C4-2B (cell line): ENCODE data around the gene HES5.
"Not testable (repeated sequence)": the region's sequence is repeated elsewhere in the genome, so short reads cannot be mapped to it uniquely, and the experiment has no call there.

Experiments used
- H3K27ac ChIP-seq: fragments of 450-650 bp; 2 replicates; pipeline ENCODE4 v1.5.1; 2017
- CTCF ChIP-seq: fragments of 450-650 bp; conservative IDR thresholded peaks from 2 replicates; pipeline ENCODE4 v1.5.1; 2017; ENCODE audit warnings: mild to moderate bottlenecking
- ZFX ChIP-seq: fragments of 450-650 bp; IDR thresholded peaks from 2 replicates; pipeline ENCODE4 v1.6.1; 2017

HES5 gene

GRCh38 chr1:2570332-2570731, 40.3 kb upstream of the HES5 start:
- no peak for TF ChIP-seq ZFX
- no peak for TF ChIP-seq CTCF
- H3K27ac ChIP-seq = no peak overlapping the region

- not testable (repeated sequence) for H3K27ac ChIP-seq
These were observed 39.6 kb upstream of the HES5 start for GRCh38 chr1:2569703-2570102.

GRCh38 chr1:2569060-2569459, 39.0 kb upstream of the HES5 start:
- TF ChIP-seq CTCF = no peak
- TF ChIP-seq ZFX = no peak
- H3K27ac ChIP-seq = no peak overlapping the region

DNA sequence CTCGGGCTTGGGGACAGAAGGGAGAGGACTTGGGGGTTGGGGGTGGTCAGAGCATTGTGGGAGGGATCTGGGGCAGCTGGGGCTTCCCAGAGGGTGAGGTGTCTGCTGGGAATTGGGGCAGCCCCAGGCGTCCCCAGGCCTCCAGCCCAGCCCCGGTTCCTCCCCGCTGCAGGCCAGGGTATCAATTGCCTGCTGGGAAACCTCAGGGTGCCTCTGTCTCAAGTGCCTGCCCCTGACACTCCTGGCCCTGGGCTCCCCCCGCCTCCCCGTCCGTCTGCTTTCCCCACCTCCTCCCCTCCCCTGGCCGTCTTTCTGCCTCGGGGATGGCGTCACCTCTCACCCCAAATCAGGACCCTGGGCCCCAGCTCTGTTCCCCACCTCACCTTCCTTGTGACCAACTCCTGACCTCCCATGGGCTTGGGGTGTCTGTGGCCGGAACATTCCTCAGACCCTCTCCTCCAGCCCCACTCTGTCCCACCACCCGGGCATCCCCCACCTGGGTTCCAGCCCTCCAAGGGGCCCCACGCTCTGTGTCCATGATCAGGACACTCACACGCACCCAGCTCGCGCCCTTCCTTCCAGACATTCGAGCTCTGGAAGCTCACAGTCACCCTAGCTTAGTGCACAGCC, 38.2 kb upstream of the HES5 start:
- H3K27ac ChIP-seq = not testable (repeated sequence)

- H3K27ac ChIP-seq = no peak overlapping the region
- no peak for TF ChIP-seq CTCF
- no peak for TF ChIP-seq ZFX
These were observed 37.1 kb upstream of the HES5 start for GRCh38 chr1:2567083-2567679.

DNA sequence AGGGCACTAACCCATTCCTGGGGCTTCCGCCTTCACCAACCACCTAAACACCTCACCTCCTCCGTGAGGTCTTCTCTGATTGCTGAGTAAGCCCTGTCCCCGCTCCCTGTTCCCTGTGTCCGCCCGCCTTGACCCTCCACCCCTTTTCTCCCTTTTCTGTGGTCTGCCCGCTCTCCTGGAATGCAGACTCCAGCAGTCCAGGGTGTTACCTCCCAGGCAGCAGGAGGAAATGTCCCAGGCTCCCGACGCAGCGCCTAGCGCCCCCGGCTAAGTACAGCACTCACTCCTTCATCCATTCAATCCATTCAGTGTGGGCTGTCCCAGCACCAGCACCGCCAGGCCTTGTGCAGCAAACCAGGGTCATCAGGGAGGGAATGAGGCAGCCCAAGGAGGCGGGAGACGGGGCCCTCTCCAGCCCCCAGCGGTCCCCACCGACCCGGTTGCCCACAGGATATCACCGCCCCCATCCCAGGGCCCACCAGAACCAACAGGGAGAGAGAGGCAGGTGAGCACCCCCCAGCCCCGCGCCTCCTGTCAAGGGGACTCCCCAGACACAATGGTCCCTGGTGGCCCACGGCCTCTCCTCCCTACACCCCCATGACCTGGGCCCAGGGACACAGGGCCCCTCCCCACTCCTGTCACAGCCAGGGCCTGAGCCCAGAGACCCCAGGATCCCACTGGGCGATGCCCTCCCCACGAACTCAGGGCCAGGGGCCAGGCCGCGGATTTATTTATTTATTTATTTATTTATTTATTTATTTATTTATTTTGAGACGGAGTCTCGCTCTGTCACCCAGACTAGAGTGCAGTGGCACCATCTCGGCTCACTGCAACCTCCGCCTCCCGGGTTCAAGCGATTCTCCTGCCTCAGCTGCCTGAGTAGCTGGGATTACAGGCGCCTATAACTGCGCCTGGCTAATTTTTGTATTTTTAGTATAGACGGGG, 36.3 kb upstream of the HES5 start:
- H3K27ac ChIP-seq = no peak overlapping the region
- no peak for TF ChIP-seq CTCF
- no peak for TF ChIP-seq ZFX

DNA sequence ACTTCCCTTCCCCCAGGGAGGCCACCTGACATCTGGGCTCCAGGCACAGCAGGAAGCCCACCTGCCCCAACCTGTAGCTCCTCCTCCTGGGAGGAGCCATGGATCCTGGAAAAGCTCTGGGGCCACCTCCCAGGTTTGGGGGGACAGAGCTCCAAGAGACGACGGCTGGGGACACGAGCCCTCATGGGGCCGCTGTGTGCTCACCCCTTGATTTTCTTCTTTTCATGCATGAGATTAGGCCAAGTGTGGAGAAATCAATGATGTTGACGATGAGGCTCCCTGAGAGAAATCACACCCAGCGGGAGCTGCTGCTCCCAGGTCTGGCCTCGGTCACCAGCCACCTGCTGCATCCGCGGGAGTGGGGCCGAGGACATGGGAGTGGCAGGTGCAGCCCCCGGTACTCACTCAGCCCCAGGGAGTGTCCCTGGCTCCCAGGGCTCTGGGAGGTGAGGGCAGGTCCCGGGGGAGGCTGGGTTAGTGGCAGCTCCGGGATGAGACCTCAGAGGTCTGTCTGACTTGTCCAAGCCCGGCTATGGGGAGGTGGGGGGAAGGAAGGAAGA, 34.8 kb upstream of the HES5 start:
- no peak for TF ChIP-seq CTCF
- H3K27ac ChIP-seq = no peak overlapping the region

DNA sequence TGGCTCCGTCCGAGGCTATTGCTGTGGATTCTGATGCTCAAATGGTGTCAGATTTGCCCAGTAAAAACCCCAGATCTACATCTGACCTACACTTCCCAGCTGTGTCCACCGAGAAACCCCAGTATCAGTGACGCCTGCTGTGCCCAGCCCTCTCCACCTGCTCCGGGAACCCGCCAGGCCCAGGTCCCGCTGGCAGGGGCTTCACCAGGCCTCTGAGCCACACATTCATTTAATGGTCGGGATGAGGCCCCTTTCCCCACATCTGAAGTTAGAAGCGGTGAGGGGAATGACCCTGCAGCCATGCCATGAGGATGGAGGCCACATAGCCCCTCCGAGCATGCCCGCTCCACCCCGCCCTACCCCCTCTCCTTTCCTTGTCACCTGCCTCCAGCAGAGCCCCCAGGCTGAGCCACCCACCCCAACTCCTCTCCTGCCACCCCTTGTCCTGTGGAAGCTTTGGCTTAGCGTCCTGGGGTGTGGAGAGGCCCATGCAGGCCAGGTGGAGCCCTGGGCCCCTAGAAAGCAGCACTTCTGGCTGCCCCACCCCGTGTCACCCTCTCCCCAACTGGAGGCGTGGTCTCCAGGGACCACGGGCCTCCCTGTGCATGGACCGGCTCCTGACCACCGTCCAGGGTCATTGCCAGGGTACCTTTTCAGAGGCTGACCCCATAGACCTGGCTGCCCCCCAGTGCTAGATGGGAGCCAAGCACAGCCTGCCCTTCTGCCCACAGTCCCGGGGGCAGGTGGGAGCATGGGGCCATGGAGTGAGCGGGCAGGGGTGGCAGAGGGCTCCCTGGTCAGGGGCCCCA, 34.1 kb upstream of the HES5 start:
- no peak overlapping the region for H3K27ac ChIP-seq
- TF ChIP-seq ZFX (no peak), CTCF (no peak)
